SU-DHL-6 (cell line): ENCODE results near the gene LRRC19.

Experiments used
- CTCF ChIP-seq: fragments of 200-600 bp; sonication (generic); IDR thresholded peaks from one replicate; pipeline ENCODE4 v1.5.1; 2017; ENCODE audit warnings: antibody characterized with exemption, mild to moderate bottlenecking, low read length, moderate library complexity; ENCODE audit not compliant: insufficient read depth, poor library complexity, severe bottlenecking
- EZH2phosphoT487 ChIP-seq: fragments of 200-600 bp; sonication (generic), shearing (Covaris generic); conservative IDR thresholded peaks from 2 replicates; pipeline ENCODE4 v1.6.1; 2018; ENCODE audit warnings: mild to moderate bottlenecking, antibody characterized with exemption, low read length, moderate library complexity, mixed read lengths

- TF ChIP-seq EZH2phosphoT487: no peak
- TF ChIP-seq CTCF: no peak
These were observed 1.9 kb downstream of the LRRC19 start for GRCh38 chr9:27003426-27004077.
